Activated T-cell treated with anti-CD3 and anti-CD28 coated beads, Interleukin-2, amount 50 U/mL, for 24 hours (primary cell): ENCODE data around the gene KCNMA1.

Experiments used
- DNase-seq: peaks from one replicate; pipeline ENCODE4 v3.0.0-alpha.2; 2020
- H3K27ac Mint-ChIP-seq: 2 replicates; pipeline ENCODE4 v1.8.0; 2020; ENCODE audit warnings: mild to moderate bottlenecking, mixed read lengths
- H3K27me3 Mint-ChIP-seq: 2 replicates; pipeline ENCODE4 v1.8.0; 2020; ENCODE audit warnings: mixed read lengths
- H3K36me3 Mint-ChIP-seq: 2 replicates; pipeline ENCODE4 v1.8.0; 2020; ENCODE audit warnings: low read depth, mixed read lengths
- H3K4me1 Mint-ChIP-seq: 2 replicates; pipeline ENCODE4 v1.8.0; 2020; ENCODE audit warnings: low read depth, mixed read lengths
- H3K4me3 Mint-ChIP-seq: 2 replicates; pipeline ENCODE4 v1.8.0; 2020; ENCODE audit warnings: mild to moderate bottlenecking, moderate library complexity, mixed read lengths
- H3K9me3 Mint-ChIP-seq: 2 replicates; pipeline ENCODE4 v1.8.0; 2020; ENCODE audit warnings: mixed read lengths

Gene KCNMA1

GRCh38 chr10:77478247-77478961 is 159.2 kb downstream of the KCNMA1 start:
- no peaks in the 10 kb centered on the region for H3K4me1 Mint-ChIP-seq
- H3K27me3 Mint-ChIP-seq, result no peaks in the 10 kb centered on the region
- no peak for DNase-seq
- no peak overlapping the region for H3K27ac Mint-ChIP-seq
- no peaks in the 10 kb centered on the region for H3K9me3 Mint-ChIP-seq
- H3K4me3 Mint-ChIP-seq, result no peak overlapping the region
- H3K36me3 Mint-ChIP-seq, result no peaks in the 10 kb centered on the region

GRCh38 chr10:77475522-77475921 is 162.1 kb downstream of the KCNMA1 start:
- DNase-seq, result no peak
- H3K4me1 Mint-ChIP-seq, result no peaks in the 10 kb centered on the region
- H3K4me3 Mint-ChIP-seq, result no peak overlapping the region
- no peaks in the 10 kb centered on the region for H3K27me3 Mint-ChIP-seq
- no peaks in the 10 kb centered on the region for H3K9me3 Mint-ChIP-seq
- H3K27ac Mint-ChIP-seq, result no peak overlapping the region
- no peaks in the 10 kb centered on the region for H3K36me3 Mint-ChIP-seq

GRCh38 chr10:77474939-77475338 is 162.7 kb downstream of the KCNMA1 start:
- Mint-ChIP-seq H3K36me3 (no peaks in the 10 kb centered on the region), H3K27ac (no peak overlapping the region), H3K9me3 (no peaks in the 10 kb centered on the region), H3K4me1 (no peaks in the 10 kb centered on the region), H3K27me3 (no peaks in the 10 kb centered on the region), H3K4me3 (no peak overlapping the region)
- no peak for DNase-seq

GRCh38 chr10:77474386-77474785 is 163.2 kb downstream of the KCNMA1 start:
- Mint-ChIP-seq H3K9me3 (no peaks in the 10 kb centered on the region), H3K27ac (no peak overlapping the region), H3K4me1 (no peaks in the 10 kb centered on the region), H3K4me3 (no peak overlapping the region), H3K27me3 (no peaks in the 10 kb centered on the region), H3K36me3 (no peaks in the 10 kb centered on the region)
- DNase-seq, result no peak

- H3K27ac Mint-ChIP-seq, result no peak overlapping the region
- H3K4me3 Mint-ChIP-seq, result no peak overlapping the region
- DNase-seq, result no peak
- no peaks in the 10 kb centered on the region for H3K9me3 Mint-ChIP-seq
- H3K27me3 Mint-ChIP-seq, result no peaks in the 10 kb centered on the region
- no peaks in the 10 kb centered on the region for H3K4me1 Mint-ChIP-seq
- no peaks in the 10 kb centered on the region for H3K36me3 Mint-ChIP-seq
Observed at GRCh38 chr10:77472146-77472545, 165.5 kb downstream of the KCNMA1 start.

GRCh38 chr10:77471069-77471536 is 166.5 kb downstream of the KCNMA1 start:
- no peaks in the 10 kb centered on the region for H3K9me3 Mint-ChIP-seq
- H3K4me3 Mint-ChIP-seq, result no peak overlapping the region
- H3K27me3 Mint-ChIP-seq, result no peaks in the 10 kb centered on the region
- no peaks in the 10 kb centered on the region for H3K36me3 Mint-ChIP-seq
- no peak overlapping the region for H3K27ac Mint-ChIP-seq
- DNase-seq, result no peak
- no peaks in the 10 kb centered on the region for H3K4me1 Mint-ChIP-seq

- no peaks in the 10 kb centered on the region for H3K36me3 Mint-ChIP-seq
- H3K9me3 Mint-ChIP-seq, result no peaks in the 10 kb centered on the region
- DNase-seq, result no peak
- H3K27ac Mint-ChIP-seq, result no peak overlapping the region
- no peaks in the 10 kb centered on the region for H3K4me1 Mint-ChIP-seq
- no peaks in the 10 kb centered on the region for H3K27me3 Mint-ChIP-seq
- no peak overlapping the region for H3K4me3 Mint-ChIP-seq
Observed at GRCh38 chr10:77467422-77467963, 170.1 kb downstream of the KCNMA1 start.

GRCh38 chr10:77463967-77464745 is 173.5 kb downstream of the KCNMA1 start:
- H3K27me3 Mint-ChIP-seq, result peaks cover 5% of the 10 kb centered on the region
- DNase-seq, result no peak

GRCh38 chr10:77463499-77463898 is 174.1 kb downstream of the KCNMA1 start:
- no peaks in the 10 kb centered on the region for H3K36me3 Mint-ChIP-seq
- no peaks in the 10 kb centered on the region for H3K4me1 Mint-ChIP-seq
- H3K9me3 Mint-ChIP-seq, result no peaks in the 10 kb centered on the region
- DNase-seq, result no peak
- H3K4me3 Mint-ChIP-seq, result no peak overlapping the region
- H3K27ac Mint-ChIP-seq, result no peak overlapping the region
- peaks cover 11% of the 10 kb centered on the region for H3K27me3 Mint-ChIP-seq

More at GRCh38 chr10:77463967-77464745, 173.5 kb downstream of the KCNMA1 start:
- no peaks in the 10 kb centered on the region for H3K9me3 Mint-ChIP-seq
- no peak overlapping the region for H3K27ac Mint-ChIP-seq
- no peaks in the 10 kb centered on the region for H3K36me3 Mint-ChIP-seq
- no peaks in the 10 kb centered on the region for H3K4me1 Mint-ChIP-seq
- H3K4me3 Mint-ChIP-seq, result no peak overlapping the region

GRCh38 chr10:77461636-77462296 is 175.8 kb downstream of the KCNMA1 start:
- no peaks in the 10 kb centered on the region for H3K4me1 Mint-ChIP-seq
- peaks cover 11% of the 10 kb centered on the region for H3K27me3 Mint-ChIP-seq
- H3K9me3 Mint-ChIP-seq, result no peaks in the 10 kb centered on the region
- H3K27ac Mint-ChIP-seq, result no peak overlapping the region
- no peaks in the 10 kb centered on the region for H3K36me3 Mint-ChIP-seq
- no peak for DNase-seq
- H3K4me3 Mint-ChIP-seq, result no peak overlapping the region

- Mint-ChIP-seq H3K4me3 (no peak overlapping the region), H3K9me3 (no peaks in the 10 kb centered on the region), H3K36me3 (no peaks in the 10 kb centered on the region), H3K4me1 (no peaks in the 10 kb centered on the region), H3K27me3 (peaks cover 11% of the 10 kb centered on the region), H3K27ac (no peak overlapping the region)
- DNase-seq, result no peak
Observed at GRCh38 chr10:77459905-77460304, 177.7 kb downstream of the KCNMA1 start.

GRCh38 chr10:77458986-77459590 is 178.5 kb downstream of the KCNMA1 start:
- no peak overlapping the region for H3K4me3 Mint-ChIP-seq
- DNase-seq, result no peak
- no peaks in the 10 kb centered on the region for H3K36me3 Mint-ChIP-seq
- no peaks in the 10 kb centered on the region for H3K4me1 Mint-ChIP-seq
- H3K27me3 Mint-ChIP-seq, result peaks cover 11% of the 10 kb centered on the region
- no peaks in the 10 kb centered on the region for H3K9me3 Mint-ChIP-seq
- no peak overlapping the region for H3K27ac Mint-ChIP-seq

- no peak overlapping the region for H3K4me3 Mint-ChIP-seq
- no peaks in the 10 kb centered on the region for H3K36me3 Mint-ChIP-seq
Observed at GRCh38 chr10:77457721-77458120, 179.9 kb downstream of the KCNMA1 start.

GRCh38 chr10:77457266-77457665 is 180.3 kb downstream of the KCNMA1 start:
- Mint-ChIP-seq H3K4me1 (no peaks in the 10 kb centered on the region), H3K36me3 (no peaks in the 10 kb centered on the region)

More at GRCh38 chr10:77457721-77458120, 179.9 kb downstream of the KCNMA1 start:
- H3K27ac Mint-ChIP-seq, result no peak overlapping the region
- no peaks in the 10 kb centered on the region for H3K4me1 Mint-ChIP-seq
- peaks cover 11% of the 10 kb centered on the region for H3K27me3 Mint-ChIP-seq
- H3K9me3 Mint-ChIP-seq, result no peaks in the 10 kb centered on the region
- no peak for DNase-seq

More at GRCh38 chr10:77457266-77457665, 180.3 kb downstream of the KCNMA1 start:
- Mint-ChIP-seq H3K27me3 (peaks cover 11% of the 10 kb centered on the region), H3K9me3 (no peaks in the 10 kb centered on the region), H3K4me3 (no peak overlapping the region), H3K27ac (no peak overlapping the region)
- no peak for DNase-seq
